Measurements from ENCODE around the gene CSMD2. TPM values are rescaled to one million over a fixed set of nuclear protein-coding genes. Genes with fewer than 3 reads are reported as not detected.

CSMD2 gene
- total RNA-seq, 1 experiment from 2014 or later, result 0.22 TPM

- no peak for TF ChIP-seq REST (IDR thresholded peaks at IDR 0.05; ENCODE audit: low read depth)
Observed at GRCh38 chr1:33841494-33841893, 323.5 kb downstream of the CSMD2 start (continued).

- no peak overlapping the region for H3K4me3 ChIP-seq (replicated peaks in 1 of 2; ENCODE audit: low read depth in 1 of 2, low read length in 2 of 2)
- no peak overlapping the region for H3K27ac ChIP-seq (ENCODE audit: low read depth, low read length)
- TF ChIP-seq EZH2 (IDR thresholded peaks at IDR 0.05) (no peak), ZBTB33 (IDR thresholded peaks at IDR 0.05; ENCODE audit: extremely low read depth, insufficient replicate concordance, low read length) (no peak), ZFX (IDR thresholded peaks at IDR 0.05) (no peak), ZNF274 (IDR thresholded peaks at IDR 0.05; ENCODE audit: low read depth, low read length) (no peak), MAX (IDR thresholded peaks at IDR 0.05) (no peak), SRF (IDR thresholded peaks at IDR 0.05; ENCODE audit: low read depth) (no peak), YY1 (IDR thresholded peaks at IDR 0.05; ENCODE audit: extremely low read depth, insufficient replicate concordance, low read depth, low read length) (no peak), CTCF (IDR thresholded peaks at IDR 0.05 in 2 of 3, conservative IDR thresholded peaks at IDR 0.05 in 1 of 3; ENCODE audit: borderline replicate concordance in 1 of 3, insufficient read depth in 1 of 3, low read depth in 2 of 3, low read length in 2 of 3) (no peak), TCF7L2 (IDR thresholded peaks at IDR 0.05; ENCODE audit: borderline replicate concordance, extremely low read depth, insufficient read depth, insufficient read length) (no peak), POLR2A (IDR thresholded peaks at IDR 0.05; ENCODE audit: borderline replicate concordance, extremely low read depth, insufficient read depth, insufficient read length) (no peak), JUND (IDR thresholded peaks at IDR 0.05) (no peak), ELF1 (IDR thresholded peaks at IDR 0.05; ENCODE audit: borderline replicate concordance, low read depth) (no peak), ATF3 (IDR thresholded peaks at IDR 0.05) (no peak), SIN3A (IDR thresholded peaks at IDR 0.05; ENCODE audit: low read depth) (no peak), EZH2phosphoT487 (IDR thresholded peaks at IDR 0.05; ENCODE audit: borderline replicate concordance) (no peak), POLR2AphosphoS5 (IDR thresholded peaks at IDR 0.05; ENCODE audit: low read depth, low read length) (no peak)
- ChIA-PET POLR2A (no interaction called here), RAD21 (ENCODE audit: low non-redundant PET in 1 of 2, low total read pairs in 2 of 2, uncharacterized antibody in 2 of 2, unreplicated experiment in 2 of 2) (no interaction called here), CTCF (no interaction called here)
- DNase-seq (ENCODE audit: low read depth, low spot score) (no peak), ATAC-seq (no peak)
- no peaks in the 10 kb centered on the region for H3K9me3 ChIP-seq (ENCODE audit: control insufficient read depth in 1 of 2, insufficient read depth in 1 of 2, low read depth in 1 of 2, low read length in 2 of 2)
- no peaks in the 10 kb centered on the region for H4K20me1 ChIP-seq (ENCODE audit: insufficient read depth)
- no peaks in the 10 kb centered on the region for H3K9me2 ChIP-seq (ENCODE audit: insufficient read depth)
- no peaks in the 10 kb centered on the region for H3K79me2 ChIP-seq (ENCODE audit: insufficient read depth, low read length)
- intact Hi-C loops (cut with micrococcal nuclease), result no loop called here
- no peak overlapping the region for H2AFZ ChIP-seq (ENCODE audit: low read depth, low read length, poor library complexity, severe bottlenecking)
- H3K4me1 ChIP-seq (ENCODE audit: control insufficient read depth in 1 of 2, insufficient read depth in 2 of 2, low read length in 2 of 2), result no peaks in the 10 kb centered on the region
- no peak overlapping the region for H3K4me2 ChIP-seq (ENCODE audit: low read length)
- H3K9ac ChIP-seq (ENCODE audit: low read length), result no peak overlapping the region
- H3K36me3 ChIP-seq (ENCODE audit: control insufficient read depth in 1 of 2, insufficient read depth in 2 of 2, low read length in 2 of 2), result no peaks in the 10 kb centered on the region
- no TSS peak for BruUV-seq (replicated peaks)
- peaks cover 15% of the 10 kb centered on the region; the same call in 1 of the 2 replicates for H3K27me3 ChIP-seq (ENCODE audit: insufficient read depth, low read length)
Observed at GRCh38 chr1:33837635-33838034, 327.4 kb downstream of the CSMD2 start.
